ENCODE data around the gene TNXB.
"Not testable (repeated sequence)": the region's sequence is repeated elsewhere in the genome, so short reads cannot be mapped to it uniquely, and the experiment has no call there.

Gene TNXB

DNA sequence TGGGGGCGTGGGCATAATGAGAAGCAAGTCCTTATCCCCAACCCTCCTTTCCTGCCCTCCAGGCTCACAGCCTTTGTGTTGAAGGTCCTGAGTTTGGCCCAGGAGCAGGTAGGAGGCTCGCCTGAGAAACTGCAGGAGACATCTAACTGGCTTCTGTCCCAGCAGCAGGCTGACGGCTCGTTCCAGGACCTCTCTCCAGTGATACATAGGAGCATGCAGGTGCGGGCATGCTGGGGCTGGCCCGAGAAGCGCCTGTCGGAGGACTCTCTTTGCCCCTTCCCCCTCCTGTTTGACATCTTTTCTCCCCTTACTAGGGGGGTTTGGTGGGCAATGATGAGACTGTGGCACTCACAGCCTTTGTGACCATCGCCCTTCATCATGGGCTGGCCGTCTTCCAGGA is 80.5 kb downstream of the TNXB start:
- DNase-seq (ENCODE audit: low read depth); H3K4me3 ChIP-seq (ENCODE audit: low read depth, low read length): not testable (repeated sequence)

DNA sequence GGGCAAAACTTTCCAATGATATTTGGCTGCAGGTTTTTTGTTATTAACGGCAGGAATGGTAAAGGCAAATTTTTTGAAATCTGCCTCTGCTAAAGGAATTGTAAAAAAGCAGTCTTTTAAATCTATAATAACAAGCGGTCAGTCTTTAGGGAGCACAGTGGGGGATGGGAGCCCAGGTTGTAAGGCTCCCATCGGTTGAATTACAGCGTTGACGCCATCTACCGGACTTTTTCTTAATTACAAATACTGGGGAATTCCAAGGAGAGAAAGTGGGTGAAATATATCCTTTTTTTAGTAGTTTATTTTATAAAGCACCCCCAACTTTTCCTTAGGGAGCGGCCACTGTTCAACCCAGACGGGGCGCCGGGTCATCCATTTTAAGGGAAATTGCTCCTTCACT is 87.0 kb downstream of the TNXB start:
- not testable (repeated sequence) for DNase-seq (ENCODE audit: low read depth); H3K4me3 ChIP-seq (ENCODE audit: low read depth, low read length)

DNA sequence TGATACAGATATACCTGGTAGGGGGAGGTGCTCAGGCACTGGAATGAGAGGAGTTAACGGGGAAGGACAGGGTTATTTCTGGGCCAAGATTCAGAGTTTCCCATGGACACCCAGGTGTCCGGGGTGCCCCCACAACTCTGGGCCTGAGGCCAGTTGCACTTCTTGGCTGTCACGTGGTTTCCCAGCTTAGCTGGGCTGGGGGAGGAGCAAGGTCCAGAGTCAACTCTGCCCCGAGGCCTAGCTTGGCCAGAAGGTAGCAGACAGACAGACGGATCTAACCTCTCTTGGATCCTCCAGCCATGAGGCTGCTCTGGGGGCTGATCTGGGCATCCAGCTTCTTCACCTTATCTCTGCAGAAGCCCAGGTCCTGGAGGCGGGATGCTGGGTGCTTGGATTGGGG is 94.6 kb downstream of the TNXB start, which contains the start of gene C4B:
Gene C4B, plus strand, starts transcription at position 249 of the 400 bp plus-strand sequence. Its CDS starts 51 bp downstream, at position 300.
- DNase-seq (ENCODE audit: low read depth); H3K4me3 ChIP-seq (ENCODE audit: low read depth, low read length): not testable (repeated sequence)

DNA sequence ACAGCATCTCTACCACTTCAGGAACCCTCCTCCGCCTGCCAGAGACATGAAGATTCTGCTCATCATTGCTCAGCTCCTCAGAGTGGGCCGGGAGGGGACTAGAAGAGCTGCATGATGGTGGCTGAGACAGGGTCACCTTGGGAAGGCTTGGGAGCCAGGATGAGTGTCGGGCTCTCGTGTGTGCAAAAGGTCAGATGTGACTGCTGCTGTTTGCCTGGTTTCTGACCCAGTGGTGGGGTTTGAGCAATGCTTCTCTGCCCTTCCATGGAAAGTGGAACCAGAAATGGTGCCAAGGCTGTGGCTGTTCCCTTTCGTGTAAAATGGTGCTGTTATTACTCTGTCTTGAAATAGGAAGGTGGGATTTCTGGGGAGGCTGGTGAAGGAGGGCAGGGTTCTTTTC is 95.4 kb downstream of the TNXB start:
- not testable (repeated sequence) for H3K4me3 ChIP-seq (ENCODE audit: low read depth, low read length); DNase-seq (ENCODE audit: low read depth)

DNA sequence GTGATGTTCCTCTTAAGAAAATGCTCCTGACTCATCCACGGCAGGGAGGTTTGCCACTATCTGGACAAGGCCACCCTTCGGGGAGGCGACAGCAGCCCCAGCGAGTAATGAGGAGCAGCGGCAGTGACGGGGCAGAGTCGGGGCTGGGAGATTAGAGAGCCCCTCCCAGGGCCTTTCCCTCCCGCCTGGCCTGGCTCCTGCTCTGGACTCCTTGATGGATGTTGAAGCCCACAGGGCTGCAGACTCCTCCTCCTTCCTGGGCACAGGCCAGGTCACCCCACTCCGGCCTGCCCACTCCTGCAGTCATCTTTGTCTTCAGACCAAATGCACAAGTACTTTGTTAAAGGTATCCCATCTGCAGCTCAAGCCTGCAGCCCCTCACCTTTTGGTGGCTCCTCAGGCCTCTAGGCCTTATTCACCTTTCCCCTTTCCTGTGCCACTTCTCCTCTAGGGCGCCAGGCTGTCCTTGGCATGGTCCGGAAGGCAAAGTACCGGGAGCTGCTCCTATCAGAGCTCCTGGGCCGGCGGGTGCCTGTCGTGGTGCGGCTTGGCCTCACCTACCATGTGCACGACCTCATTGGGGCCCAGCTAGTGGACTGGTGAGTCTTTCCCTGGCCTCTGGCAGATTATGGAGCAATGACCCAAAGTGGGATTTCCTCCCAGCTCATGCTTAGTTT is 96.1 kb downstream of the TNXB start:
- not testable (repeated sequence) for H3K4me3 ChIP-seq (ENCODE audit: low read depth, low read length); DNase-seq (ENCODE audit: low read depth)

DNA sequence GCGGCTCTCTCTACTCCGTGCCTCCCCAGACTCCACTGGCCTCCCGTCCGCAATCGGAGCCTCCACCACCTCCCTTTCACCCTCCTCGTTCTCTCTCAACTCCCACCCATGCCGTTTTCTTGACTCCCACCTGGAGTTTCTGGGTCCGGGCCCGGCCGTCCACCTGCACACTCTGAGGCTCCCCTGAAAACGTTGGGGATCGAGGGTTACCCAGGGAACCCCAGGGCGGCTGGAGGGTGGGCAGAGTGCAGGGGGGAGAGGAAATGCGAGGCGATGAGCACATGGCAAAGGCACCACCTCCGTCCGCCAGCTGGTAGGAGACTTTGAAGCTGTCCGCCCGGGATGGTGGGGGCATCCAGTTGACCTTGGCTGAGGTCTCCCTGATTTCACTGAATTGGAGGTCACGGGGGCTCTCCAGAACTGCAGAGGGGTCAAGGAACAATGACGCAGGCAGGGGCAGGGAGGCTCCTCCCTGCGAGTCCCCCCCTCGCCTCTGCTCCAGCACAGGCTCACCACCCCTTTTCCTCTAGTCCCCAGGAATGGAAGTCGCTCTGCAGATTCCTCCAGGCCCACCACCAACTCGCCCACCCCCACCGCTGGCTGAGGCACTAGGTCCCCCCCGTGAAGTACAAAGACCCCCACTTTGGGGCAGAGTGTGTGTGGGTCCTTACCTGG is 98.1 kb downstream of the TNXB start:
- not testable (repeated sequence) for H3K4me3 ChIP-seq (ENCODE audit: low read depth, low read length); DNase-seq (ENCODE audit: low read depth)

DNA sequence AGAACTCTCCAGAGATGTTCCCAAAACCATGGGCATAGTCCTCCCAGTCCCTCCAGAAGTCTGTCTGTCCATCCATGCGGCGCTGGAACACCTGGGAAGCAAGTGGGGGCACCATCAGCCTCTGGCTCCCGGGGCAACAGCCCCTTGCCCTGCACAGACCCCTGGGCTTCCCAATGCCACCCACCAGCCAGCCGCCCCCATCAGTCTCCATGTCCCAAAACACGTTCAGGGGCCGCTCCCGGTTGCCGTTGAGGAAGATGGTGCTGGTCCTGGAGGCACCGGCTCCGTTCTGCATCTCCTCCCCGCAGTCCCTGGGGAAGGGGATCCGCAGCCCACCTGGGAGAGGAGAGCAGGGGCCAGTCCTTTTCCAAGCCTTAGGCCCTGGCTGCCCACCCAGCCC is 99.6 kb downstream of the TNXB start:
- DNase-seq (ENCODE audit: low read depth); H3K4me3 ChIP-seq (ENCODE audit: low read depth, low read length): not testable (repeated sequence)

DNA sequence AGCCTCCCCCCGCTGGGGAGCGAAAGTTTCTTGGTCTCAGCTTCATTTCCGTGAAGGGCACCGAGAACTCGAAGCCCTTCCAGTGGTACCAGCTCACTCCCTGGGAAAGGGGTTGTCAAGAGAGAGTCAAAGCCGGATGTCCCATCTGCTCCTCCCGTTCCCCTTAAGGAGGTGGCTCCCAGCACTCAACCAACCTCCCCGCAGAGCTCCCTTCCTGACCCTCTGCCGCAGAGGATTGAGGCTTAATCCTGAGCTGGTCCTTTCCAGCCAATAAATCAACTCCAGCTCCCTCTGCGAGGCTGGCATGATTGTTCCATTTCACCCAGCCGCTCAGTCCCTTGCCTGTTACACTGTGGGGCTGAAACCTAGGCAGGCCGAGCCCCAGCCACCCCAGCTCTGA is 100.5 kb downstream of the TNXB start:
- not testable (repeated sequence) for H3K4me3 ChIP-seq (ENCODE audit: low read depth, low read length); DNase-seq (ENCODE audit: low read depth)

- H3K4me3 ChIP-seq (ENCODE audit: low read depth, low read length); DNase-seq (ENCODE audit: low read depth): not testable (repeated sequence)
Measured at GRCh38 chr6:32008037-32008436, 101.1 kb downstream of the TNXB start.

DNA sequence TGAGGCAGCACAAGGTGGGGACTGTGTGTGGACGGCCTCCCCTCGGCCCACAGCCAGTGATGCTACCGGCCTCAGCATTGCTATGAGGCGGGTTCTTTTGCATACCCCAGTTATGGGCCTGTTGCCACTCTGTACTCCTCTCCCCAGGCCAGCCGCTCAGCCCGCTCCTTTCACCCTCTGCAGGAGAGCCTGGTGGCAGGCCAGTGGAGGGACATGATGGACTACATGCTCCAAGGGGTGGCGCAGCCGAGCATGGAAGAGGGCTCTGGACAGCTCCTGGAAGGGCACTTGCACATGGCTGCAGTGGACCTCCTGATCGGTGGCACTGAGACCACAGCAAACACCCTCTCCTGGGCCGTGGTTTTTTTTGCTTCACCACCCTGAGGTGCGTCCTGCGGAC is 102.1 kb downstream of the TNXB start:
- DNase-seq (ENCODE audit: low read depth); H3K4me3 ChIP-seq (ENCODE audit: low read depth, low read length): not testable (repeated sequence)

GRCh38 chr6:32005991-32006529 is 103.1 kb downstream of the TNXB start:
- DNase-seq (ENCODE audit: low read depth); H3K4me3 ChIP-seq (ENCODE audit: low read depth, low read length): not testable (repeated sequence)

- not testable (repeated sequence) for H3K4me3 ChIP-seq (ENCODE audit: low read depth, low read length); DNase-seq (ENCODE audit: low read depth)
Measured at GRCh38 chr6:32005538-32005880, 103.6 kb downstream of the TNXB start.

- H3K4me3 ChIP-seq (ENCODE audit: low read depth, low read length); DNase-seq (ENCODE audit: low read depth): not testable (repeated sequence)
Measured at GRCh38 chr6:32004864-32005537, 104.1 kb downstream of the TNXB start.

- not testable (repeated sequence) for H3K4me3 ChIP-seq (ENCODE audit: low read depth, low read length); DNase-seq (ENCODE audit: low read depth)
Measured at GRCh38 chr6:32004393-32004792, 104.7 kb downstream of the TNXB start.

DNA sequence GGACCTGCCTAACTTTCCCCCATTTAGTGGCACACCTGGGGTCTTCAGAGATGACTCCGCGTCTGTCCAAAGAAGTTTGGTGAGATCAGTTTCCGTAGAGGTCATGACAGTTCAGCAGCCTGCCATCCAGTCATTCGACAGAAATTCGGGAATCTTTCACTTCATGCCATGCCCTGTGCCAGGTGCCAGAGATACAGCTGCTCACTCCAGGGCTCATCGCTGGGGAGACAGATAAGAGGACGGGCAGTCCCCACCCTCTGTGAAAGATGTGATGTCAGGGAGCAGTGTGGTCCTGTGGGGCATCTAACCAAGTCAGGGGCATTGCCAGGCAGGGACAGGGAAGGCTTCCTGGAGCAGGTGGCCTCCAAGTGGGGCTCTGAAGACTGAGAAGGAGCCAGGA is 105.8 kb downstream of the TNXB start:
- DNase-seq (ENCODE audit: low read depth); H3K4me3 ChIP-seq (ENCODE audit: low read depth, low read length): not testable (repeated sequence)

GRCh38 chr6:32002546-32003268 is 106.4 kb downstream of the TNXB start:
- not testable (repeated sequence) for DNase-seq (ENCODE audit: low read depth); H3K4me3 ChIP-seq (ENCODE audit: low read depth, low read length)

- not testable (repeated sequence) for DNase-seq (ENCODE audit: low read depth); H3K4me3 ChIP-seq (ENCODE audit: low read depth, low read length)
Measured at GRCh38 chr6:31996385-31996784, 112.8 kb downstream of the TNXB start.

- not testable (repeated sequence) for H3K4me3 ChIP-seq (ENCODE audit: low read depth, low read length); DNase-seq (ENCODE audit: low read depth)
Measured at GRCh38 chr6:31994421-31994820, 114.7 kb downstream of the TNXB start.

Data from GM12864 (cell line).